Breast epithelium (tissue), 4 donors: ENCODE results near the gene KDM4C. TPM values are rescaled to one million over a fixed set of nuclear protein-coding genes. Genes with fewer than 3 reads are reported as not detected.

Experiments used
- DNase-seq, 2 donors: peaks; one replicate each; pipeline ENCODE4 v3.0.0-alpha.2; 2019; ENCODE audit warnings: low spot score in 2 of 2
- H3K27ac ChIP-seq, 2 donors: fragments of 200-600 bp; sonication (generic) in 1 of 2; one replicate each; pipeline ENCODE4 v1.5.1; 2016 to 2019; ENCODE audit warnings: mild to moderate bottlenecking in 1 of 2
- H3K27me3 ChIP-seq, 2 donors: fragments of 200-600 bp; sonication (generic) in 1 of 2; one replicate each; pipeline versions ENCODE4 v1.5.1 to v1.6.0; 2017 to 2019; ENCODE audit warnings: control low read depth in 1 of 2, mild to moderate bottlenecking in 1 of 2
- H3K36me3 ChIP-seq: fragments of 200-600 bp; one replicate; pipeline ENCODE4 v1.5.1; 2019
- H3K4me1 ChIP-seq, 2 donors: fragments of 200-600 bp; sonication (generic); one replicate each; pipeline ENCODE4 v1.5.1; 2016 to 2019; ENCODE audit warnings: control low read depth in 1 of 2
- H3K4me3 ChIP-seq, 3 donors: fragments of 200-600 bp; sonication (generic); 1 replicate in 2 of 3; 2 replicates in 1 of 3; pipeline ENCODE4 v1.5.1; 2016 to 2019; ENCODE audit warnings: mild to moderate bottlenecking in 3 of 3, moderate library complexity in 2 of 3
- H3K9me3 ChIP-seq, 2 donors: fragments of 200-600 bp; sonication (generic) in 1 of 2; one replicate each; pipeline ENCODE4 v1.5.1; 2016 to 2019; ENCODE audit warnings: control low read depth in 1 of 2
- POLR2A ChIP-seq: fragments of 450-650 bp; IDR thresholded peaks from one replicate; pipeline ENCODE4 v1.6.1; 2016; ENCODE audit warnings: antibody characterized with exemption, mild to moderate bottlenecking, moderate library complexity
- POLR2AphosphoS5 ChIP-seq, 3 donors: sonication (generic); formaldehyde crosslinking; IDR thresholded peaks; one replicate each; pipeline ENCODE4 v1.6.1; 2017; ENCODE audit warnings: antibody characterized with exemption in 3 of 3
- intact Hi-C: fragments of 100-400 bp; cut with DNase I; formaldehyde crosslinking; loops from one replicate; pipeline ENCODE4 v1.15.1; 2023; ENCODE audit warnings: low total_unique reads
- total RNA-seq, 3 donors: library from RNA; depleted of rRNA; stranded (reverse); fragments of >200 nt; gene quantifications; one replicate each; pipeline ENCODE4 v1.1.0, GENCODE V29; 2016
- TF ChIP-seq, protein P1 (sequence below), 3 donors: fragments of 450-650 bp; IDR thresholded peaks; one replicate each; pipeline ENCODE4 v1.5.1; 2016 to 2017; ENCODE audit warnings: antibody characterized with exemption in 3 of 3, mild to moderate bottlenecking in 3 of 3, moderate library complexity in 3 of 3

Gene KDM4C
- total RNA-seq, 3 donors from 2014 or later, result 37.8 to 80.9 (median 60.0) TPM

DNA sequence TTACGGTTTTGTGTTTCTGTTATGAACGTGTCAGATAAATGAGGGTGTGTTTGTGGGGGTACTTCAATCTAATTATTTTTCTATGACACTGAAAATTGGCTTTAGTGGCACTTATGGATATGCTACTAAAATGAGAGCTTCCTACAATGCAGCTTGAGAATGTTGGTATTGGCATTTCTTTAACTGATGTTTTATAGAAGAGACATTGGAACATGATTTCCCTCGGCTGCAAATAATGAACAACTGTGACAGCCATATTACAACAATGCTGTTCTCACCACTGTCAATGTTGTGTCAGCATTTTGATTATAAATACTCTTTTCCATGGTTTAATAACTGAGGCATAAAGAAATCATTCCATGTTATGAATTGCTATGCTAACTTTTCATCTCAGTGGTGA, 279.4 kb downstream of the KDM4C start:
- TF ChIP-seq POLR2AphosphoS5 (IDR thresholded peaks at IDR 0.05) (no peak), POLR2A (no peak)
- TF ChIP-seq, protein P1, sequence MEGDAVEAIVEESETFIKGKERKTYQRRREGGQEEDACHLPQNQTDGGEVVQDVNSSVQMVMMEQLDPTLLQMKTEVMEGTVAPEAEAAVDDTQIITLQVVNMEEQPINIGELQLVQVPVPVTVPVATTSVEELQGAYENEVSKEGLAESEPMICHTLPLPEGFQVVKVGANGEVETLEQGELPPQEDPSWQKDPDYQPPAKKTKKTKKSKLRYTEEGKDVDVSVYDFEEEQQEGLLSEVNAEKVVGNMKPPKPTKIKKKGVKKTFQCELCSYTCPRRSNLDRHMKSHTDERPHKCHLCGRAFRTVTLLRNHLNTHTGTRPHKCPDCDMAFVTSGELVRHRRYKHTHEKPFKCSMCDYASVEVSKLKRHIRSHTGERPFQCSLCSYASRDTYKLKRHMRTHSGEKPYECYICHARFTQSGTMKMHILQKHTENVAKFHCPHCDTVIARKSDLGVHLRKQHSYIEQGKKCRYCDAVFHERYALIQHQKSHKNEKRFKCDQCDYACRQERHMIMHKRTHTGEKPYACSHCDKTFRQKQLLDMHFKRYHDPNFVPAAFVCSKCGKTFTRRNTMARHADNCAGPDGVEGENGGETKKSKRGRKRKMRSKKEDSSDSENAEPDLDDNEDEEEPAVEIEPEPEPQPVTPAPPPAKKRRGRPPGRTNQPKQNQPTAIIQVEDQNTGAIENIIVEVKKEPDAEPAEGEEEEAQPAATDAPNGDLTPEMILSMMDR (IDR thresholded peaks at IDR 0.05), result no peak
- DNase-seq, result no peak
- Histone ChIP-seq H3K36me3 (no peaks in the 10 kb centered on the region), H3K4me1 (no peaks in the 10 kb centered on the region), H3K9me3 (no peaks in the 10 kb centered on the region), H3K27me3 (no peaks in the 10 kb centered on the region), H3K4me3 (no peak overlapping the region), H3K27ac (no peak overlapping the region)
- intact Hi-C loops, result no loop called here

DNA sequence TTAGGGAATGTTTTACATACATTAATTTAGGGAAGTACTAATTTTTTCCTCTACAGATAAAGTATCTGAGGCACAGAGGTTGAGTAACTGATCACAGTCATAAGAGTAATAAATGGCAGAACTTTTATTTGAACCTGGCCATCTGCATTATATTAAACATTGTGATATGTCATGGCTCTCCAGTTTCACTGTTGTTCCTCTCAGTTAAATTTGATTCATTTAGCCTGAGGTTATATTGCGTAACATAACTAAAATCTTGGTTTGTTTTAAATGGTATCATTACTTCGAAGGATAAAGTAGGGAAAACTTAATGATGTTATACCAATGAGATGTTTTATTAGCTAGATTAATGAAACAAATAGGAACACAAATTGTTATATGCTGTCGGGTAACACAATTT, 284.4 kb downstream of the KDM4C start:
- DNase-seq, result no peak
- Histone ChIP-seq H3K4me3 (no peak overlapping the region), H3K9me3 (no peaks in the 10 kb centered on the region), H3K27ac (no peak overlapping the region), H3K36me3 (no peaks in the 10 kb centered on the region), H3K27me3 (no peaks in the 10 kb centered on the region), H3K4me1 (no peaks in the 10 kb centered on the region)
- intact Hi-C loops, result no loop called here
- TF ChIP-seq POLR2AphosphoS5 (IDR thresholded peaks at IDR 0.05), result no peak
- TF ChIP-seq POLR2A, result no peak
- TF ChIP-seq, protein P1 (IDR thresholded peaks at IDR 0.05), result no peak

DNA sequence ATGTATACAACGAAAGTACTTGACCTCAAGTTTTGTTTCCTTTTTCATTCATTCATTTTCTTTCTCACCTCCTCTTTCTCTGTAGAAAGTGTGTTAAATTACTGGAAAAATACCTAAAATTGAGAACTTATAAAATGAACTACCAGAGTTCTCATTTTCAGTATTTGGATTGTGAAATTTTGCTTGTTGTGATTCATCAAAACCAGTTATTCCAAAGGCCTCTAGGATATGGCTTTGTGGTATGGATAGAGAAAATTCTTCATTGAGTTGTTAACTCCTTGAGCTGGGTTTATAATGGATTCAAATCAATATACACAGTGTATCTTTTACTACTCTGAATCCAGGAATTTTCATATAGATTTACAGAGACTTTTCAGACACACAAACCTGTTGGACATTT, 287.6 kb downstream of the KDM4C start:
- H3K9me3 ChIP-seq, result no peaks in the 10 kb centered on the region
- H3K4me1 ChIP-seq, result no peaks in the 10 kb centered on the region
- H3K27ac ChIP-seq, result no peak overlapping the region
- intact Hi-C loops, result no loop called here
- TF ChIP-seq POLR2AphosphoS5 (IDR thresholded peaks at IDR 0.05) (no peak), POLR2A (no peak)
- TF ChIP-seq, protein P1 (IDR thresholded peaks at IDR 0.05), result no peak
- no peaks in the 10 kb centered on the region for H3K27me3 ChIP-seq
- no peak overlapping the region for H3K4me3 ChIP-seq
- no peaks in the 10 kb centered on the region for H3K36me3 ChIP-seq
- no peak for DNase-seq

DNA sequence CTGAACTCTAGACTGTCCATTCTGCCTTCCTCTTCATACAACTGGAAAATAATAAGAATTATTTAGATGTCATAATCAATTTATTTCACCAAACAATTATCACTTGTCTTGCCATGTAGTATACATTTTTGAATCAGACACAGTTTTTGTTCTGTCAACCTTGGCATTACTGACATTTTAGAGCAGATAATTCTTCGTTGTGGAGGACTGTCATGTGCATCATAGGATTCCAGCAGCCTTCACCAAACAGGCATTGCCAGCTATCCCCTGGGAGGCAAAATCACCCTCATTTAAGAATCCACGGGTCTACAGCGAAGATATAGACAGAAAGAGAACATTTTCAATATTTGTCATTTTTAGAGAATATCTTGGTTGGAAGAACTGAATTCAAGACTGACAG, 293.9 kb downstream of the KDM4C start:
- Histone ChIP-seq H3K27ac (no peak overlapping the region), H3K27me3 (no peaks in the 10 kb centered on the region), H3K36me3 (no peaks in the 10 kb centered on the region), H3K4me3 (no peak overlapping the region), H3K9me3 (no peaks in the 10 kb centered on the region), H3K4me1 (no peaks in the 10 kb centered on the region)
- intact Hi-C loops, result no loop called here
- no peak for DNase-seq
- no peak for TF ChIP-seq POLR2A
- TF ChIP-seq POLR2AphosphoS5 (IDR thresholded peaks at IDR 0.05), result no peak
- TF ChIP-seq, protein P1 (IDR thresholded peaks at IDR 0.05), result no peak

DNA sequence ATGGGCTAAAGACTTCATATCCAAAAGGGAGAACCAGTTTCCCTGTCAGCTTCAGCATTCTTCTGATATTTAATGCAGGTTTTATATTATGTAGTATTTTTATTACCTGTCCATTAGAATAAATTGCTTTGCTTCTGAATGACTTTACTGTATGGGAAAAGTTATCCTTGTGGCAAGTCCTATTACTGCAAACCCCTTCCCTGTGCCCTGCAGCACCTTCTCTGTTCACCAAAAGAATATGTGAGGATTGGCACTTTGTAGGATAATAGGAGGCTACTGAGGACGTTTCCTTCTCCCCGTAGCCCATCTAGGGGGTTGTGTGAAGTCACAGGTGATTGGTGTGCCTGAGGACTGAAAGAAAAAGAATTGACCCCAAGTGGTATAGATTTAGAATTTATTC, 296.1 kb downstream of the KDM4C start:
- DNase-seq, result no peak
- Histone ChIP-seq H3K9me3 (no peaks in the 10 kb centered on the region), H3K36me3 (no peaks in the 10 kb centered on the region), H3K27me3 (no peaks in the 10 kb centered on the region), H3K27ac (no peak overlapping the region), H3K4me1 (no peaks in the 10 kb centered on the region), H3K4me3 (no peak overlapping the region)
- intact Hi-C loops, result no loop called here
- no peak for TF ChIP-seq POLR2A
- TF ChIP-seq, protein P1 (IDR thresholded peaks at IDR 0.05), result no peak
- no peak for TF ChIP-seq POLR2AphosphoS5 (IDR thresholded peaks at IDR 0.05)
